ENCODE measurements around the gene CERS6. TPM values are rescaled to one million over a fixed set of nuclear protein-coding genes. Genes with fewer than 3 reads are reported as not detected.

Gene CERS6
- total RNA-seq, 3 donors from 2014 or later = 36.4 to 46.4 (median 44.8) TPM

- Histone ChIP-seq H3K27me3 (no peaks in the 10 kb centered on the region), H3K27ac (no peak overlapping the region), H3K4me3 (no peak overlapping the region), H3K4me1 (no peaks in the 10 kb centered on the region), H3K36me3 (no peaks in the 10 kb centered on the region), H3K9me3 (no peaks in the 10 kb centered on the region)
- no peak for DNase-seq (ENCODE audit: low spot score in 2 of 2)
- intact Hi-C loops (cut with DNase I; ENCODE audit: low total_unique reads) = no loop called here
- TF ChIP-seq POLR2AphosphoS5 (IDR thresholded peaks at IDR 0.05) = no peak
- no peak for TF ChIP-seq CTCF (IDR thresholded peaks at IDR 0.05)
- no peak for TF ChIP-seq POLR2A (IDR thresholded peaks at IDR 0.05)
Observed at GRCh38 chr2:168814939-168815907, 359.2 kb downstream of the CERS6 start.

GRCh38 chr2:168816369-168816768 is 360.3 kb downstream of the CERS6 start:
- Histone ChIP-seq H3K27ac (no peak overlapping the region), H3K9me3 (no peaks in the 10 kb centered on the region), H3K36me3 (no peaks in the 10 kb centered on the region), H3K4me1 (no peaks in the 10 kb centered on the region), H3K27me3 (no peaks in the 10 kb centered on the region), H3K4me3 (no peak overlapping the region)
- no peak for TF ChIP-seq POLR2AphosphoS5 (IDR thresholded peaks at IDR 0.05)
- no peak for TF ChIP-seq CTCF (IDR thresholded peaks at IDR 0.05)
- TF ChIP-seq POLR2A (IDR thresholded peaks at IDR 0.05) = no peak
- DNase-seq (ENCODE audit: low spot score in 2 of 2) = no peak
- intact Hi-C loops (cut with DNase I; ENCODE audit: low total_unique reads) = no loop called here

GRCh38 chr2:168819050-168819715 is 363.1 kb downstream of the CERS6 start:
- intact Hi-C loops (cut with DNase I; ENCODE audit: low total_unique reads) = no loop called here
- no peak overlapping the region for H3K4me3 ChIP-seq
- no peak overlapping the region for H3K27ac ChIP-seq
- no peaks in the 10 kb centered on the region for H3K4me1 ChIP-seq
- no peaks in the 10 kb centered on the region for H3K27me3 ChIP-seq
- TF ChIP-seq POLR2AphosphoS5 (IDR thresholded peaks at IDR 0.05) (no peak), POLR2A (IDR thresholded peaks at IDR 0.05) (no peak), CTCF (IDR thresholded peaks at IDR 0.05) (no peak)
- no peaks in the 10 kb centered on the region for H3K9me3 ChIP-seq
- DNase-seq (ENCODE audit: low spot score in 2 of 2) = no peak
- no peaks in the 10 kb centered on the region for H3K36me3 ChIP-seq

- Histone ChIP-seq H3K4me3 (no peak overlapping the region), H3K27ac (no peak overlapping the region), H3K4me1 (no peaks in the 10 kb centered on the region), H3K9me3 (no peaks in the 10 kb centered on the region), H3K27me3 (no peaks in the 10 kb centered on the region), H3K36me3 (no peaks in the 10 kb centered on the region)
- no peak for DNase-seq (ENCODE audit: low spot score in 2 of 2)
- TF ChIP-seq POLR2AphosphoS5 (IDR thresholded peaks at IDR 0.05) = no peak
- no peak for TF ChIP-seq POLR2A (IDR thresholded peaks at IDR 0.05)
- no peak for TF ChIP-seq CTCF (IDR thresholded peaks at IDR 0.05)
- intact Hi-C loops (cut with DNase I; ENCODE audit: low total_unique reads) = no loop called here
Observed at GRCh38 chr2:168819829-168820489, 363.9 kb downstream of the CERS6 start.

Measured in breast epithelium (tissue), 4 donors.